ENCODE results near the gene TRAF2.
A peak's percentile ranks its signal among the peaks of the same experiment; 100 is the strongest.
"Not testable (repeated sequence)": the region's sequence is repeated elsewhere in the genome, so short reads cannot be mapped to it uniquely, and the experiment has no call there.

Gene TRAF2

DNA sequence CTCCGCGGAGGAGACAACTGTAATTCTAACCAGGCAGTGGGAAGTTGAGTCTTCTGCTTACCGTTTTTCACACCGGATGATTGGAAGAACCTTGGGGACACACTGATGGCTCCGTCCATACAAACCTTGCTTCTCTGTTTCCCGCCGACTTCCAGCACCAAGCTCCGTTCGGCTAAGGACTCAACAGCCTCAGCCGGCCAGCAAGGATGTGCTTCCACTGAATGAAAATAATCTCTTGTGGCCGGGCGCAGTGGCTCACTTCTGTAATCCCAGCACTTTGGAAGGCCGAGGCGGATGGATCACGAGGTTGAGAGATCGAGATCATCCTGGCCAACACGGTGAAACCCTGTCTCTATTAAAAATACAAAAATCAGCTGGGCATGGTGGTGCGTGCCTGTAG is 18.4 kb upstream of the TRAF2 start:
- Mint-ChIP-seq H3K9me3 (peaks cover 25% of the 10 kb centered on the region), H3K36me3 (ENCODE audit: low read depth) (peaks cover 25% of the 10 kb centered on the region), H3K4me1 (peaks cover 4% of the 10 kb centered on the region), H3K4me3 (peak overlapping the region; percentile 69 to 80 (median 70)), H3K27me3 (ENCODE audit: low read depth) (peaks cover 4% of the 10 kb centered on the region), H3K27ac (no peak overlapping the region)
- TF ChIP-seq CTCF (IDR thresholded peaks at IDR 0.05; ENCODE audit: unreplicated experiment in 3 of 3), result no peak

DNA sequence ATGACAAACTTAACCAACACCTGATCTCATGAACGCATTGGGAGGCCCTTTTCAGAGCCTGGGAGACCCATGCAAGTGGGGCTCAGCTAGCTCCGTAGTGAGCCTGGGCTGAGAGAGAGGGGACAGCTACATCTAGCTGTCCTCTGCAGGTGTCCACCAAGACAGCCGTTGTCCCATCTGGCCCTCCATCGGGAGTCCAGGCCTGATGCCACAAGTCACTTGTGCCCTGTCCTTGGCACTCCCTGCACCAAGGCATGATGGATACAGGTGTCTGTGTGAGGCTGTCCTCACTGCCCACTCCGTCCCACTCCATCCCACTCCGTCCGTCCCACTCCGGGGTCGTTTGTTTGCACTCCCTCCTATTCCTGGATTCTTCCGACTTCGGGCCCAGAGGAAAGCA is 17.7 kb upstream of the TRAF2 start:
- H3K9me3 Mint-ChIP-seq, result peaks cover 25% of the 10 kb centered on the region
- peak overlapping the region; percentile 57 to 71 (median 61) for H3K27ac Mint-ChIP-seq
- peak overlapping the region; percentile 72 to 84 (median 80) for H3K4me3 Mint-ChIP-seq
- peaks cover 4% of the 10 kb centered on the region for H3K4me1 Mint-ChIP-seq
- peaks cover 4% of the 10 kb centered on the region for H3K27me3 Mint-ChIP-seq (ENCODE audit: low read depth)
- no peak for TF ChIP-seq CTCF (IDR thresholded peaks at IDR 0.05; ENCODE audit: unreplicated experiment in 3 of 3)
- peaks cover 24% of the 10 kb centered on the region for H3K36me3 Mint-ChIP-seq (ENCODE audit: low read depth)

GRCh38 chr9:136869611-136870010 is 16.7 kb upstream of the TRAF2 start:
- H3K27ac Mint-ChIP-seq; H3K4me1 Mint-ChIP-seq; H3K27me3 Mint-ChIP-seq (ENCODE audit: low read depth): not testable (repeated sequence)
- H3K9me3 Mint-ChIP-seq, result peaks cover 25% of the 10 kb centered on the region
- peaks cover 21% of the 10 kb centered on the region for H3K36me3 Mint-ChIP-seq (ENCODE audit: low read depth)
- H3K4me3 Mint-ChIP-seq, result peak overlapping the region in 1 of 3 experiments; percentile 84

GRCh38 chr9:136875155-136875554 is 11.2 kb upstream of the TRAF2 start:
- no peak for TF ChIP-seq CTCF (IDR thresholded peaks at IDR 0.05; ENCODE audit: unreplicated experiment in 3 of 3)
- H3K9me3 Mint-ChIP-seq, result peaks cover 18% of the 10 kb centered on the region

GRCh38 chr9:136876476-136876875 is 9.8 kb upstream of the TRAF2 start:
- Mint-ChIP-seq H3K4me3 (no peak overlapping the region), H3K9me3 (peaks cover 14% of the 10 kb centered on the region)
- no peak for TF ChIP-seq CTCF (IDR thresholded peaks at IDR 0.05; ENCODE audit: unreplicated experiment in 3 of 3)

More at GRCh38 chr9:136875155-136875554, 11.2 kb upstream of the TRAF2 start:
- H3K27ac Mint-ChIP-seq, result no peak overlapping the region
- peaks cover 4% of the 10 kb centered on the region for H3K36me3 Mint-ChIP-seq (ENCODE audit: low read depth)
- no peak overlapping the region for H3K4me3 Mint-ChIP-seq
- no peaks in the 10 kb centered on the region for H3K4me1 Mint-ChIP-seq
- H3K27me3 Mint-ChIP-seq (ENCODE audit: low read depth), result peaks cover 6% of the 10 kb centered on the region

GRCh38 chr9:136880651-136881050 is 5.7 kb upstream of the TRAF2 start:
- H3K4me3 Mint-ChIP-seq, result no peak overlapping the region
- H3K27me3 Mint-ChIP-seq (ENCODE audit: low read depth), result peaks cover 6% of the 10 kb centered on the region
- no peaks in the 10 kb centered on the region for H3K4me1 Mint-ChIP-seq
- no peaks in the 10 kb centered on the region for H3K36me3 Mint-ChIP-seq (ENCODE audit: low read depth)
- H3K27ac Mint-ChIP-seq, result no peak overlapping the region
- TF ChIP-seq CTCF (IDR thresholded peaks at IDR 0.05; ENCODE audit: unreplicated experiment in 3 of 3), result no peak
- peaks cover 3% of the 10 kb centered on the region for H3K9me3 Mint-ChIP-seq

More at GRCh38 chr9:136876476-136876875, 9.8 kb upstream of the TRAF2 start:
- Mint-ChIP-seq H3K27ac (no peak overlapping the region), H3K27me3 (ENCODE audit: low read depth) (peaks cover 6% of the 10 kb centered on the region), H3K4me1 (no peaks in the 10 kb centered on the region), H3K36me3 (ENCODE audit: low read depth) (no peaks in the 10 kb centered on the region)
